ENCODE data around the gene UGT1A5. TPM values are rescaled to one million over a fixed set of nuclear protein-coding genes. Genes with fewer than 3 reads are reported as not detected.

UGT1A5 gene
- total and polyA plus RNA-seq, 2 of the 4 experiments (the other 2 are of a cell fraction), result not detected

DNA sequence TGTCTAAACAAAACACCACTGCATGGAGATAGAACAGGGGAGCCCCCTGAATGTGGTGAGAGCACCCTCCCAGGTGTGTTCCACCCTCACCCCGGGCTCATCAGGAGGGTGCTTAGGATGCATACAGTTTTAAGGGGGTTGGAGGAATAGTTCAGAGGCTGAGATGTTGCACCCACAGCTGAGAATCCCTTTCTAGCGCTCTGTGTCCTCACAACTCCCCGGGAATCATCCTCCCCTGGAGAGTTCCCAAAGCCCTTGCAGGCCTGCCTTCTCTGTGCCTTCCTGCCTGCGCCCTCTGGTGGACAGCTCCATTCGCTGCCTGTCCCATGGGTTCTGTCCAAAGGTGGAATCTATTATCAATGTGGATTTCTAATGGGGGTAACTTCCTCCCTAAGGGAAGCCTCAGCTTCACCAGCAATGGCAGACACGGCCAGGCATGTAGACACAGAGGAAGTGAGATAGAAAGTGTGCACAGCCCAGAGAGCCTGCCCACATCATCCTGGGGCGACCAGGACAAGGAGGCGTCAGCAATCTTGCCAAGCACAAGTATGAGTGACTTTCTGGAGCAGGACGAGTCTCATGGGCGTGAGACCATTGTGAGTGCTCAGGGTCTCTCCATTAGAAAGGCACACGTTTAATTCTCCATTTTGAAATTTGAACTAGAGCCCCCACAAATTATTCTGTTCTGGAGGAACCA is 1.2 kb upstream of the UGT1A5 start:
- intact Hi-C loops (cut with micrococcal nuclease) (loop anchor here (1.0 to 5.0 kb wide), 4 partner anchors 154 to 1406 kb away; no protein-coding TSS in a partner anchor), in situ Hi-C loops (cut with MboI; ENCODE audit: low sequenced_read_pairs) (loop anchor here (5.0 kb wide), 1 partner anchor 264 kb away; no protein-coding TSS in a partner anchor), dilution Hi-C loops (cut with HindIII; ENCODE audit: low sequenced_read_pairs, unreplicated experiment) (no loop called here)
- Histone ChIP-seq H3K36me3 (ENCODE audit: control insufficient read depth, insufficient read depth, low read length) (no peaks in the 10 kb centered on the region), H3K4me3 (ENCODE audit: insufficient read depth, low read depth, low read length) (no peak overlapping the region), H2AFZ (replicated peaks; ENCODE audit: low read length, poor library complexity) (peak overlapping the region; percentile 72), H3K9ac (ENCODE audit: low read depth, low read length) (no peak overlapping the region), H3K56ac (ENCODE audit: extremely low read depth, insufficient read depth, low read length) (no peak overlapping the region), H3K14ac (replicated peaks; ENCODE audit: low read depth, low read length) (no peak overlapping the region), H4K20me1 (ENCODE audit: insufficient read depth, low read length) (no peaks in the 10 kb centered on the region), H2BK120ac (ENCODE audit: low read depth, low read length) (no peak overlapping the region), H2BK15ac (ENCODE audit: low read depth, low read length) (no peak overlapping the region), H2AK9ac (replicated peaks; ENCODE audit: low read depth, low read length, poor library complexity) (no peak overlapping the region), H3K18ac (ENCODE audit: low read depth, low read length) (no peak overlapping the region), H2BK20ac (ENCODE audit: low read depth, low read length) (no peak overlapping the region), H3K9me1 (ENCODE audit: insufficient read depth, low read length) (no peaks in the 10 kb centered on the region), H3K27ac (ENCODE audit: insufficient read depth, low read length) (no peak overlapping the region), H3K4me2 (ENCODE audit: low read depth, low read length) (no peak overlapping the region), H4K5ac (ENCODE audit: low read depth, low read length) (no peak overlapping the region), H2BK5ac (ENCODE audit: low read depth, low read length, poor library complexity, severe bottlenecking) (no peak overlapping the region), H3K4me1 (ENCODE audit: control insufficient read depth, insufficient read depth, low read length) (peaks cover 4% of the 10 kb centered on the region), H3K23ac (ENCODE audit: low read depth, low read length) (no peak overlapping the region), H3K4ac (ENCODE audit: low read depth, low read length) (no peak overlapping the region), H4K91ac (ENCODE audit: insufficient read depth, low read depth, low read length) (no peak overlapping the region; the same call in 1 of the 2 replicates), H4K8ac (ENCODE audit: low read depth in 2 of 2, low read length in 2 of 2) (no peak overlapping the region), H3K79me1 (ENCODE audit: low read depth in 1 of 2, low read length in 2 of 2) (no peaks in the 10 kb centered on the region), H3K27me3 (ENCODE audit: control insufficient read depth, insufficient read depth, low read length) (no peaks in the 10 kb centered on the region), H2AK5ac (ENCODE audit: low read depth, low read length) (no peak overlapping the region), H3K9me3 (ENCODE audit: control insufficient read depth, insufficient read depth, low read length) (no peaks in the 10 kb centered on the region)
- POLR2A ChIA-PET (ENCODE audit: unreplicated experiment), result no interaction called here
- CTCF ChIA-PET, result interaction anchor here (0.5 to 1.0 kb wide), 6 partner anchors 62 to 355 kb away, joined by 3 read pairs; no protein-coding TSS in a partner anchor
- BruUV-seq (replicated peaks), result no TSS peak
- 48% methylated on average over 4 of the region's 11 CpGs; no CpG with 5 or more reads in 1 of the 2 experiments for WGBS, 2 experiments (ENCODE audit: extremely low coverage in 2 of 2, insufficient read length in 1 of 2)
- DNase-seq (peak; percentile 73), ATAC-seq (ENCODE audit: low read depth) (peak; percentile 95)
- TF ChIP-seq RAD21 (IDR thresholded peaks at IDR 0.05; ENCODE audit: low read length) (peak; percentile 86), MAFK (IDR thresholded peaks at IDR 0.05; ENCODE audit: low read depth, low read length) (no peak), ELK1 (IDR thresholded peaks at IDR 0.05; ENCODE audit: borderline replicate concordance, low read depth, low read length) (no peak), MAZ (IDR thresholded peaks at IDR 0.05; ENCODE audit: borderline replicate concordance, low read depth, low read length) (peak; percentile 44; the same call in 1 of the 2 replicates), RFX5 (IDR thresholded peaks at IDR 0.05; ENCODE audit: low read depth, low read length) (no peak), BHLHE40 (IDR thresholded peaks at IDR 0.05; ENCODE audit: low read depth, low read length) (no peak), MXI1 (IDR thresholded peaks at IDR 0.05; ENCODE audit: borderline replicate concordance, low read depth, low read length) (no peak), RCOR1 (IDR thresholded peaks at IDR 0.05; ENCODE audit: insufficient replicate concordance, low read length) (no peak), CHD1 (IDR thresholded peaks at IDR 0.05; ENCODE audit: low read depth, low read length) (no peak), CEBPB (IDR thresholded peaks at IDR 0.05; ENCODE audit: low read depth, low read length) (no peak), POLR2A (IDR thresholded peaks at IDR 0.05; ENCODE audit: low read depth, low read length) (no peak), NFE2L2 (IDR thresholded peaks at IDR 0.05; ENCODE audit: low read depth, low read length) (no peak), FOS (IDR thresholded peaks at IDR 0.05; ENCODE audit: low read depth, low read length) (no peak), SMC3 (IDR thresholded peaks at IDR 0.05; ENCODE audit: low read depth, low read length) (peak; percentile 78)
- TF ChIP-seq, protein P1, sequence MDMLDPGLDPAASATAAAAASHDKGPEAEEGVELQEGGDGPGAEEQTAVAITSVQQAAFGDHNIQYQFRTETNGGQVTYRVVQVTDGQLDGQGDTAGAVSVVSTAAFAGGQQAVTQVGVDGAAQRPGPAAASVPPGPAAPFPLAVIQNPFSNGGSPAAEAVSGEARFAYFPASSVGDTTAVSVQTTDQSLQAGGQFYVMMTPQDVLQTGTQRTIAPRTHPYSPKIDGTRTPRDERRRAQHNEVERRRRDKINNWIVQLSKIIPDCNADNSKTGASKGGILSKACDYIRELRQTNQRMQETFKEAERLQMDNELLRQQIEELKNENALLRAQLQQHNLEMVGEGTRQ (IDR thresholded peaks at IDR 0.05; ENCODE audit: low read depth, low read length), result no peak
